Stimulated activated CD4-positive, alpha-beta T cell treated with anti-CD3 and anti-CD28 coated beads, Interleukin-12 subunit alpha, Interleukin-12 subunit beta, amount 100 ng/mL, for 4 hours (primary cell): ENCODE results near the gene RPS23.

Source experiments
- DNase-seq: peaks from one replicate; pipeline ENCODE4 v3.0.0-alpha.2; 2020

Gene RPS23

DNA sequence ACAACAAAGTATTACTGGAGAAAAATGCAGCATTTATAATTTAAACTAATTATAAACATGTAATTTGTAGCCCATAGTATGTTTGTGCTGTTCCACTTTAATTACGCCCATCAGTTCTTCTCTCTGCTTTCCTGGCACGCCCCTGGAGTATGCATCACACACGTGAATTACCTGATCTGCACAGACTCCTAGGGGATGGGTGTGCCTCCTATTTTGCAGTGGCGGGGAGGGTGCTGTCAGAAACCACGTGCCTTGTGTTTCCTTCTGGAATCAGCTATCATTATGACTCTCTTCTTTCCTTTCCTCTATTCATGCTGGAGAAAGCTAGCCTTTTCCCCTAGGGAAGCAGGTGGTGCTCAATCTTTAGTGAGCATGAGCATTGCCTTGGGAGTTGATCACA is 43.3 kb downstream of the RPS23 start:
- no peak for DNase-seq

DNA sequence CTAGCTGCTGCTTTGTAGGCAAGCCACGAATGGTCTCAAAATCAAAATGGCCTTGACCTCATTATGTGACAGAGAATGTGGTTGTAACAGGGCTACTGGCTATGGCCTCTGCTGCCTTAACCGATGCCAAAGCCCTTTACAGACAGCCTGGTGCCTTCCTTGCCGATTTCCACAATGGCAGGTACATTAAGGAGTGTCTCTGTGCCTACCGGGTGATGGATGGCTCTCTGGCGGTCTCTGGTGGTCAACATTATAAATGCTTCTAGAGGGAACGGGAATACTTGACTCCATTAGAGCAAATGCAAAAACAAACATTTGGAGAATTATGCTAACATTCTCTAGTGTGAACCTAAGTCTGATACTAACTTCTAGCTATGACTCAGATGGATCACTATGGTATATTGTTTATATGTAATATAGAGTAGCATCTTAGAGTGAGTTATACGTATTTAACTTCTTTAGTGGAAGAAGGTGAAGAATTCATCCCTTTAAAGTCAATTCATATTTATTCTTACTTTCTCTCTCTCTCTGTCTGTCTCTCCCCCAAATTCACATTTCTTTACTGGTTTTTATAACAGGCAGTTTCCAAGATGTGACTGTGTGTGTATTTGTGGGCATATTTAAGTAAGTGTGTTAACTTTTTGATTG is 52.5 kb downstream of the RPS23 start:
- peak; percentile 47 for DNase-seq
